Subcutaneous abdominal adipose tissue (tissue), 5 donors: ENCODE results near the gene IKZF4.
"Not testable (repeated sequence)": the region's sequence is repeated elsewhere in the genome, so short reads cannot be mapped to it uniquely, and the experiment has no call there.

ENCODE experiments used
- H3K27ac ChIP-seq: one replicate; pipeline ENCODE4 v1.7.0; 2013; ENCODE audit warnings: low read depth, mild to moderate bottlenecking, inconsistent platforms, low read length, moderate library complexity
- H3K27me3 ChIP-seq, 5 donors: one replicate each; pipeline ENCODE4 v1.7.0; 2013; ENCODE audit warnings: low read length in 5 of 5, inconsistent platforms in 1 of 5; ENCODE audit not compliant: control insufficient read depth in 5 of 5, insufficient read depth in 4 of 5
- H3K36me3 ChIP-seq, 5 donors: one replicate each; pipeline ENCODE4 v1.7.0; 2013; ENCODE audit warnings: low read length in 5 of 5; ENCODE audit not compliant: control insufficient read depth in 5 of 5, insufficient read depth in 5 of 5
- H3K4me1 ChIP-seq, 5 donors: one replicate each; pipeline ENCODE4 v1.7.0; 2013; ENCODE audit warnings: low read length in 5 of 5, mild to moderate bottlenecking in 3 of 5, moderate library complexity in 1 of 5; ENCODE audit not compliant: control insufficient read depth in 5 of 5, insufficient read depth in 5 of 5
- H3K4me3 ChIP-seq, 5 donors: one replicate each; pipeline ENCODE4 v1.7.0; 2013; ENCODE audit warnings: low read length in 5 of 5, low read depth in 1 of 5
- H3K9ac ChIP-seq, 5 donors: one replicate each; pipeline ENCODE4 v1.7.0; 2013; ENCODE audit warnings: low read length in 5 of 5, mild to moderate bottlenecking in 4 of 5, moderate library complexity in 3 of 5
- H3K9me3 ChIP-seq, 5 donors: one replicate each; pipeline ENCODE4 v1.7.0; 2013; ENCODE audit warnings: low read length in 5 of 5; ENCODE audit not compliant: control insufficient read depth in 5 of 5
- donor health status: healthy.
- donor health status: healthy.
- donor health status: healthy.
- donor health status: healthy.
- donor health status: healthy.

The IKZF4 gene

DNA sequence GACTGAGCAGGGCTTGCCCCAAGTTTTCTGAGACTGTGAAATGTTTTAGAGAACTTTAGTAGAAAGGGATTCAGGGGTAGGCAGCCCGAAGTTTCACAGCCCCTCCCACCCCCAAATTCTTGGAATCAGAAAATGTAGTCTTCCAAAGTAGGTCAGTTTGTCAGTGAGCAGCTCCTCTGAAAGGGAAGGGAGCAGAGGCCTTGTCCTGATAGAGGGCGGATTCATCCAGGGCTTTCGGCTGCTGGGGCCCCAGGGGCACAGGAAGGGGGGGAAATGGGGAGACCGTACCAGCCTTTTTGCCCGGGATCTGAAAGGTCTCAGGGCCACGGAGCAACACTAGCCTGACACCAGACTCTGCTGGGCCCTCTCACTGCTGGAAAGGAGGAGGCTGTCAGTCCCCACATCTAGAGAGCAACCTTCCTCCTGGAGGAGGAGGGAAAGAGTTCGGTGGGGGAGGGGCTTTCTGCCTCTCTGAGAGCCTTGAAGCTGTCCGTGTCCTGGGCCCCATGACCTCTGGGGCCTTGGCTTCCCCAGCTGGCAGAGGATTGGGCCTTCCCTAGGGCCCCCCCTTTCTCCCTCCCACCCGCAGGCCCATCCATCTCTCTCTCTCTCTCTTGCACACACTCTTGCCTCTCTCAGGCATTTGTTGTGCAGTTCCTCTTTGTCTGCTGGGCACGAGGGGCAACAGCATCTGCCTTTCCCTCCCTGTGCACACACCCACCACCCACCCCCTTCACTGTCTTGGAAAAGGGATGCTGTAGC, at the start of gene IKZF4:
Gene IKZF4 (plus strand): TSS at position 621 of the 762 bp plus-strand sequence. CDS start 451 bp downstream, outside the sequence.
- Histone ChIP-seq H3K4me1 (peaks cover 0 to 23% (median 18%) of the 10 kb centered on the region in 5 donors), H3K4me3 (peak within 1 kb of the TSS; percentile 10 to 64 (median 36)), H3K27ac (peak within 1 kb of the TSS; percentile 58)

GRCh38 chr12:55972042-55972441, 48.8 kb upstream of the IKZF4 start:
- Histone ChIP-seq H3K27ac (peak overlapping the region; percentile 88), H3K27me3 (no peaks in the 10 kb centered on the region), H3K9ac (no peak overlapping the region), H3K4me3 (no peak overlapping the region), H3K36me3 (peaks cover 0 to 9% (median 5%) of the 10 kb centered on the region in 5 donors), H3K9me3 (no peaks in the 10 kb centered on the region), H3K4me1 (peaks cover 14 to 41% (median 32%) of the 10 kb centered on the region in 5 donors)

More for the DNA sequence above, at the start of gene IKZF4:
- Histone ChIP-seq H3K9me3 (no peaks in the 10 kb centered on the region), H3K27me3 (no peaks in the 10 kb centered on the region), H3K36me3 (peaks cover 0 to 27% (median 13%) of the 10 kb centered on the region in 5 donors), H3K9ac (peak within 1 kb of the TSS in 3 of 5 donors; percentile 37 to 72 (median 52))

DNA sequence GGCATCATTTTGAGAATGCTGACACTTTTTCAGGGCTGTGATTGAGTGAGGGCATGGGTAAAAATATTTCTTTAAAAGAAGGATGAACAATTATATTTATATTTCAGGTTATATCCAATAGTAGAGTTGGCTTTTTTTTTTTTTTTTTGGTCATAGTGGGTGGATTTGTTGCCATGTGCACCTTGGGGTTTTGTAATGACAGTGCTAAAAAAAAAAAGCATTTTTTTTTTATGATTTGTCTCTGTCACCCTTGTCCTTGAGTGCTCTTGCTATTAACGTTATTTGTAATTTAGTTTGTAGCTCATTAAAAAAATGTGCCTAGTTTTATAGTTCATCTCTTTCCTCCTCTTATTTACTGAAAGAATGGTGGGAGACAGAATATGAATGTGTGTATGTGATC, 48.4 kb upstream of the IKZF4 start:
- H3K9ac ChIP-seq, result peak overlapping the region; percentile 86 to 96 (median 91)
- H3K9me3 ChIP-seq, result no peaks in the 10 kb centered on the region

DNA sequence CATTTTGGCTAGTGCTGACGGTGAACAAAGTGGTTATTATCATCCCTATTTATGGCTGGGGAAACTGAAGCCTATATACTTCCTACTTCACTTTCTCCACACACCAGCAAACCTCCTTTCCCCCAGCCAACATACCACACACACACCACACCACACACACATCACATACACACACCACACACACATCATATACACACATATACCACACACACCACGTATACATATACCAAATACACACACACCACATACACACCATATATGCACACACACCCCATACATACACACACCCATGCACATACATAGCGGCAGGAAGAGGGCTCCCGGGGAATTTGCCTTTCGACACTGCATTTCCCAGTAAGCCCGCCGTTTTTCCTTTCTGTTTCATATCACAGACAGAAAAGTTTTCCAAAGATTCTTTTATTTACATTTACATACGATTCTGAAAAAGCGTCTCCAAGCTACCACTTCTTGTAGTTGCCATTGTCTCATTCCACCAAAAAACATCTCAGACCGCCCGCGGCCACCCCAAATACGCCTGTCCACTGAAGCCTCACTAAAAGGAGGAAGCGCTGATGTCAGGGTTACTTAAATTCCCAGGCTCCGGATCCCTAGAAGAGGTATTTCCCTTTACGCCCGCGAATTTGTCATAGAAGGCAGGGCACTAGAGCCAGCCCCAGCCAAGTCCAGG, 47.8 kb upstream of the IKZF4 start:
- Histone ChIP-seq H3K9ac (peak overlapping the region; percentile 86 to 96 (median 91)), H3K4me3 (peak overlapping the region; percentile 77 to 98 (median 93)), H3K27me3 (no peaks in the 10 kb centered on the region), H3K36me3 (peaks cover 0 to 9% (median 5%) of the 10 kb centered on the region in 5 donors), H3K9me3 (no peaks in the 10 kb centered on the region), H3K4me1 (peaks cover 14 to 38% (median 29%) of the 10 kb centered on the region in 5 donors), H3K27ac (peak overlapping the region; percentile 88)

More for the DNA sequence above, 48.4 kb upstream of the IKZF4 start:
- H3K4me1 ChIP-seq, result peaks cover 14 to 38% (median 30%) of the 10 kb centered on the region in 5 donors
- H3K27me3 ChIP-seq, result no peaks in the 10 kb centered on the region
- H3K4me3 ChIP-seq, result peak overlapping the region; percentile 77 to 98 (median 93)
- H3K27ac ChIP-seq, result peak overlapping the region; percentile 88
- peaks cover 0 to 9% (median 5%) of the 10 kb centered on the region in 5 donors for H3K36me3 ChIP-seq

GRCh38 chr12:55973599-55974307, 47.1 kb upstream of the IKZF4 start, which contains the start of gene RAB5B:
RAB5B (plus strand) TSS chr12:55974078; CDS start chr12:55986961, 12,883 bp downstream.
- H3K4me1 ChIP-seq, result peaks cover 14 to 38% (median 29%) of the 10 kb centered on the region in 5 donors
- peak within 1 kb of the TSS; percentile 85 to 98 (median 93) for H3K4me3 ChIP-seq
- no peaks in the 10 kb centered on the region for H3K9me3 ChIP-seq
- peak within 1 kb of the TSS; percentile 88 for H3K27ac ChIP-seq
- H3K9ac ChIP-seq, result peak within 1 kb of the TSS; percentile 86 to 97 (median 96)
- H3K27me3 ChIP-seq, result no peaks in the 10 kb centered on the region
- H3K36me3 ChIP-seq, result peaks cover 0 to 9% (median 5%) of the 10 kb centered on the region in 5 donors

DNA sequence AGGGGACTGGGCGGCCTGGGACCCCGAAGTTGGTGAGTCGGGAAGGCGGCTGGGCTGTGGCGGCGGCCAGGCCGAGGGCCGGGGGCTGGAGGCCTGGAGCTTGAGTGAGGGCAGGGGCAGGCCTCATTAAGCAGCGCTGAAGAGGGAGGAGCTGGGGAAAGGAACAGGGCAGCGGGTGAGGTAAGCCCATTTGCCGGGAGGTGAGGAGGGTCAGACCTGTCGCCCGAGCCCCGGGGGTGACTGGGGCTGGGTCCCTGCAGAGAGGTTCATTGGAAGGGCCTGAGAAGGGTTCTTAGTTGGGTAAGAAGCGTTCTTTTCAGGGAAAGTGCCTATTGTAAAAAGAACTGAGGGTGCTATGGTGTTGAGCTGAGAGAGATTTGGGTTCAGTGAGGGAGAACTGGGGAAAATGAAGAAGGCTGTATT, 46.5 kb upstream of the IKZF4 start:
- Histone ChIP-seq H3K27ac (peak overlapping the region; percentile 85), H3K9ac (peak overlapping the region; percentile 73 to 97 (median 94)), H3K9me3 (no peaks in the 10 kb centered on the region), H3K27me3 (no peaks in the 10 kb centered on the region), H3K4me1 (peaks cover 14 to 38% (median 32%) of the 10 kb centered on the region in 5 donors), H3K4me3 (peak overlapping the region; percentile 61 to 98 (median 85)), H3K36me3 (peaks cover 0 to 9% (median 4%) of the 10 kb centered on the region in 5 donors)

- peaks cover 0 to 20% (median 11%) of the 10 kb centered on the region in 5 donors for H3K36me3 ChIP-seq
- H3K27me3 ChIP-seq, result no peaks in the 10 kb centered on the region
- H3K4me1 ChIP-seq, result peaks cover 6 to 28% (median 22%) of the 10 kb centered on the region in 5 donors
- H3K4me3 ChIP-seq, result no peak overlapping the region
- no peak overlapping the region for H3K9ac ChIP-seq
- no peak overlapping the region for H3K27ac ChIP-seq
- H3K9me3 ChIP-seq, result no peaks in the 10 kb centered on the region
These were observed 42.5 kb upstream of the IKZF4 start for GRCh38 chr12:55978393-55978792.

- Histone ChIP-seq H3K9ac (no peak overlapping the region), H3K4me1 (peaks cover 3 to 28% (median 22%) of the 10 kb centered on the region in 5 donors), H3K27me3 (no peaks in the 10 kb centered on the region), H3K9me3 (no peaks in the 10 kb centered on the region), H3K27ac (no peak overlapping the region), H3K36me3 (peaks cover 0 to 25% (median 11%) of the 10 kb centered on the region in 5 donors), H3K4me3 (no peak overlapping the region)
These were observed 41.8 kb upstream of the IKZF4 start for GRCh38 chr12:55979069-55979468.

GRCh38 chr12:55981882-55982281, 39.0 kb upstream of the IKZF4 start:
- H3K36me3 ChIP-seq, result peaks cover 13 to 43% (median 26%) of the 10 kb centered on the region in 5 donors
- H3K4me3 ChIP-seq, H3K4me1 ChIP-seq, H3K9me3 ChIP-seq, H3K9ac ChIP-seq, H3K27ac ChIP-seq, H3K27me3 ChIP-seq: not testable (repeated sequence)
